CD14-positive monocyte (primary cell): Measurements from ENCODE around the gene SPRING1. TPM values are rescaled to one million over a fixed set of nuclear protein-coding genes. Genes with fewer than 3 reads are reported as not detected.

Experiments
- DNase-seq, 3 donors: peaks; one replicate each; pipeline ENCODE4 v3.0.0-alpha.2; 2011 to 2022
- H2AFZ ChIP-seq: 2 replicates; pipeline ENCODE4 v1.6.0; 2012; ENCODE audit warnings: mild to moderate bottlenecking, low read depth, low read length, inconsistent platforms; ENCODE audit not compliant: insufficient read depth, poor library complexity, severe bottlenecking
- H3K27ac ChIP-seq, 2 donors: 1 replicate in 1 of 2; 2 replicates in 1 of 2; pipeline ENCODE4 v1.5.1; 2012 to 2013; ENCODE audit warnings: low read length in 2 of 2, control low read depth in 1 of 2, inconsistent platforms in 1 of 2, low read depth in 1 of 2, mild to moderate bottlenecking in 1 of 2
- H3K27me3 ChIP-seq, 2 donors: one replicate each; pipeline versions ENCODE4 v1.6.0 to v1.6.1; 2011 to 2013; ENCODE audit warnings: low read length in 2 of 2; ENCODE audit not compliant: control insufficient read depth in 2 of 2, insufficient read depth in 2 of 2
- H3K36me3 ChIP-seq, 2 donors: replicated peaks in 1 of 2; 1 replicate in 1 of 2; 2 replicates in 1 of 2; pipeline versions ENCODE4 v1.5.1 to v1.6.1; 2012 to 2013; ENCODE audit warnings: low read length in 2 of 2, control low read depth in 1 of 2, inconsistent platforms in 1 of 2, mild to moderate bottlenecking in 1 of 2; ENCODE audit not compliant: insufficient read depth in 2 of 2, control insufficient read depth in 1 of 2
- H3K4me1 ChIP-seq, 2 donors: 1 replicate in 1 of 2; 2 replicates in 1 of 2; pipeline versions ENCODE4 v1.5.1 to v1.6.1; 2012 to 2013; ENCODE audit warnings: low read length in 2 of 2, control low read depth in 1 of 2, inconsistent platforms in 1 of 2, mild to moderate bottlenecking in 1 of 2, moderate library complexity in 1 of 2; ENCODE audit not compliant: insufficient read depth in 2 of 2, control insufficient read depth in 1 of 2
- H3K4me2 ChIP-seq: replicated peaks from 2 replicates; pipeline ENCODE3; 2012; ENCODE audit warnings: low read length, moderate library complexity, mild to moderate bottlenecking; ENCODE audit not compliant: poor library complexity, severe bottlenecking; ENCODE audit errors: extremely low read depth
- H3K4me3 ChIP-seq, 3 experiments: fragments of 200-600 bp in 1 of 3; sonication (generic) in 1 of 3; replicated peaks in 1 of 3; 1 replicate in 2 of 3; 2 replicates in 1 of 3; pipeline ENCODE4 v1.5.1; 2011 to 2013; ENCODE audit warnings: low read length in 3 of 3, mild to moderate bottlenecking in 3 of 3, control low read depth in 2 of 3, low read depth in 2 of 3, inconsistent platforms in 1 of 3, moderate library complexity in 1 of 3
- H3K79me2 ChIP-seq: 2 replicates; pipeline ENCODE4 v1.6.0; 2012; ENCODE audit warnings: mild to moderate bottlenecking, control low read depth, inconsistent platforms, low read length, moderate library complexity; ENCODE audit not compliant: insufficient read depth
- H3K9ac ChIP-seq: 2 replicates; pipeline ENCODE4 v1.6.0; 2017; ENCODE audit warnings: low read length, mild to moderate bottlenecking; ENCODE audit not compliant: insufficient read depth, poor library complexity, severe bottlenecking
- H3K9me3 ChIP-seq, 2 donors: replicated peaks in 1 of 2; 1 replicate in 1 of 2; 2 replicates in 1 of 2; pipeline versions ENCODE4 v1.5.1 to v1.6.1; 2012 to 2013; ENCODE audit warnings: low read length in 2 of 2, control low read depth in 1 of 2; ENCODE audit not compliant: control insufficient read depth in 1 of 2, insufficient read depth in 1 of 2
- H4K20me1 ChIP-seq: 2 replicates; pipeline ENCODE4 v1.6.0; 2012; ENCODE audit warnings: mild to moderate bottlenecking, low read length, control low read depth, moderate library complexity; ENCODE audit not compliant: insufficient read depth
- H3K27ac Mint-ChIP-seq, 7 donors: one replicate each; pipeline ENCODE4 v1.8.0; 2020; ENCODE audit warnings: mild to moderate bottlenecking in 7 of 7, mixed read lengths in 7 of 7, moderate library complexity in 6 of 7, inconsistent platforms in 2 of 7
- H3K27me3 Mint-ChIP-seq, 3 donors: one replicate each; pipeline ENCODE4 v1.8.0; 2021 to 2022; ENCODE audit warnings: low read depth in 3 of 3, mild to moderate bottlenecking in 3 of 3, mixed read lengths in 3 of 3, moderate library complexity in 3 of 3, inconsistent platforms in 1 of 3
- H3K36me3 Mint-ChIP-seq, 2 donors: one replicate each; pipeline ENCODE4 v1.8.0; 2020; ENCODE audit warnings: mixed read lengths in 2 of 2, inconsistent platforms in 1 of 2, mild to moderate bottlenecking in 1 of 2
- H3K4me1 Mint-ChIP-seq: one replicate; pipeline ENCODE4 v1.8.0; 2020; ENCODE audit warnings: mild to moderate bottlenecking, mixed read lengths
- H3K4me3 Mint-ChIP-seq, 2 donors: one replicate each; pipeline ENCODE4 v1.8.0; 2020; ENCODE audit warnings: mild to moderate bottlenecking in 2 of 2, mixed read lengths in 2 of 2, moderate library complexity in 1 of 2
- H3K9me3 Mint-ChIP-seq, 7 donors: one replicate each; pipeline ENCODE4 v1.8.0; 2020 to 2022; ENCODE audit warnings: mixed read lengths in 7 of 7, mild to moderate bottlenecking in 6 of 7, moderate library complexity in 6 of 7, inconsistent platforms in 2 of 7
- WGBS: methylation state at CpG from one replicate; pipeline ENCODE4 v1.1.5; 2013; ENCODE audit warnings: missing lambda C conversion rate; ENCODE audit not compliant: insufficient coverage; 5-methylcytosine and 5-hydroxymethylcytosine counted together
- intact Hi-C, 2 donors: fragments of 100-400 bp; cut with micrococcal nuclease; formaldehyde crosslinking; loops; one replicate each; pipeline versions ENCODE4 v1.15.0 to v1.15.1; 2023
- polyA plus RNA-seq, 3 donors: library from polyadenylated mRNA; depleted of rRNA in 1 of 3; unstranded in 2 of 3; stranded (reverse) in 1 of 3; fragments of 300-500 nt in 2 of 3; fragments of >200 nt in 1 of 3; fragmentation: Illumina TruSeq in 2 of 3; gene quantifications; 1 replicate in 2 of 3; 2 replicates in 1 of 3; pipeline ENCODE4 v1.2.3, GENCODE V29; 2012 to 2021
- TF ChIP-seq, protein P1 (sequence below): fragments of 200-600 bp; IDR thresholded peaks from one replicate; pipeline ENCODE4 v1.8.0; 2022; ENCODE audit warnings: antibody characterized with exemption, mild to moderate bottlenecking

Gene SPRING1
- polyA plus RNA-seq, 3 donors: 6.3 to 19.3 (median 15.6) TPM

DNA sequence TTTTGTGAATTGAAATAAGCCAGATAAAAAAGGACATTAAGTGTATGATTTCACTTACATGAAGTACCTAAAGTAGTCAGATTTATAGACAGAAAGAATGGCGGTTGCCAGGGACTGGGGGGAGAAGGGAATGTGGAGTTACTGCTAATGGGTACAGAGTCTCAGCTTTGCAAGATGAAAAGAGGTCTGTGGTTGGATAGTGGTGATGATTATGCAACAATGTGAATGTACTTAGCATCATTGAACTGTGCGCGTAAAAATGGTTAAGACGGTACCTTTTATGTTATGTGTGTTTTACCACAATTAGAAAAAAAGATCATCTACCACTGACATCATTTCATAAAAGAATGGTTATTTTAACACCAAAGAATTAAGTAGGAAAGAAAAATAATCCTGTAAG, 36.2 kb upstream of the SPRING1 start:
- H3K9ac ChIP-seq: no peak overlapping the region
- H3K4me1 ChIP-seq: no peaks in the 10 kb centered on the region
- no peaks in the 10 kb centered on the region for H3K9me3 ChIP-seq
- no peaks in the 10 kb centered on the region for H3K36me3 Mint-ChIP-seq
- H2AFZ ChIP-seq: no peak overlapping the region
- H3K36me3 ChIP-seq: no peaks in the 10 kb centered on the region
- peaks cover 0 to 5% (median 0%) of the 10 kb centered on the region in 7 donors for H3K9me3 Mint-ChIP-seq
- H3K4me3 ChIP-seq: no peak overlapping the region
- 75% methylated on average over 1 of the region's 4 CpGs for WGBS
- no peaks in the 10 kb centered on the region for H3K27me3 ChIP-seq
- no peak overlapping the region for H3K4me3 Mint-ChIP-seq
- DNase-seq: no peak
- H3K27ac ChIP-seq: no peak overlapping the region
- peaks cover 2 to 8% (median 3%) of the 10 kb centered on the region in 3 donors for H3K27me3 Mint-ChIP-seq
- no peak overlapping the region for H3K4me2 ChIP-seq
- intact Hi-C loops: no loop called here
- no peak overlapping the region for H3K27ac Mint-ChIP-seq
- TF ChIP-seq, protein P1, sequence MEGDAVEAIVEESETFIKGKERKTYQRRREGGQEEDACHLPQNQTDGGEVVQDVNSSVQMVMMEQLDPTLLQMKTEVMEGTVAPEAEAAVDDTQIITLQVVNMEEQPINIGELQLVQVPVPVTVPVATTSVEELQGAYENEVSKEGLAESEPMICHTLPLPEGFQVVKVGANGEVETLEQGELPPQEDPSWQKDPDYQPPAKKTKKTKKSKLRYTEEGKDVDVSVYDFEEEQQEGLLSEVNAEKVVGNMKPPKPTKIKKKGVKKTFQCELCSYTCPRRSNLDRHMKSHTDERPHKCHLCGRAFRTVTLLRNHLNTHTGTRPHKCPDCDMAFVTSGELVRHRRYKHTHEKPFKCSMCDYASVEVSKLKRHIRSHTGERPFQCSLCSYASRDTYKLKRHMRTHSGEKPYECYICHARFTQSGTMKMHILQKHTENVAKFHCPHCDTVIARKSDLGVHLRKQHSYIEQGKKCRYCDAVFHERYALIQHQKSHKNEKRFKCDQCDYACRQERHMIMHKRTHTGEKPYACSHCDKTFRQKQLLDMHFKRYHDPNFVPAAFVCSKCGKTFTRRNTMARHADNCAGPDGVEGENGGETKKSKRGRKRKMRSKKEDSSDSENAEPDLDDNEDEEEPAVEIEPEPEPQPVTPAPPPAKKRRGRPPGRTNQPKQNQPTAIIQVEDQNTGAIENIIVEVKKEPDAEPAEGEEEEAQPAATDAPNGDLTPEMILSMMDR: no peak
- H4K20me1 ChIP-seq: no peaks in the 10 kb centered on the region
- H3K4me1 Mint-ChIP-seq: no peaks in the 10 kb centered on the region
- H3K79me2 ChIP-seq: no peaks in the 10 kb centered on the region

DNA sequence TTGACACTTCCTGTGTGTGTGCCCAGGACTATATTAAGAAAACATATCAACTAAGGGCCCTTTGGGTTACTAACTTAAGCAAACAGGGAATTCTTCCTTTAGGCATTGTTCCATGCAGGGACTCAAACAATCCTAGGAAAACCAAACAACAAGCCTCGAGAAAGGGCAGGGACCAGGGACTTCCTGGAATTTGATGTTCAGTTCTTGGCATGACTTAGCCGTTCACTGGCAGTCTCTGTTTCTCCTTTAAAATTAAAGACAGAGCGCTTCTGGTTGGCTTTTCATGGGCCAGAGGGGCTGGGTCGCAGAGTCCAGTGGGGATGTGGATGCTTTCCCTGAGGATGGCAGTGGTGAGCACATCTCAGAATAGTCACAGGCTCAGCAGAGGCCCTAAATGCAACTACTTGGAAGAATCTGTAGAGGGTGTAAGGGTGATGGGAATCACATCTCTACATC, 35.4 kb upstream of the SPRING1 start:
- no peak overlapping the region for H2AFZ ChIP-seq
- TF ChIP-seq, protein P1: no peak
- Mint-ChIP-seq H3K4me3 (no peak overlapping the region), H3K36me3 (no peaks in the 10 kb centered on the region), H3K4me1 (no peaks in the 10 kb centered on the region), H3K27ac (no peak overlapping the region), H3K9me3 (peaks cover 0 to 1% (median 0%) of the 10 kb centered on the region in 7 donors), H3K27me3 (peaks cover 2 to 8% (median 3%) of the 10 kb centered on the region in 3 donors)
- no peak overlapping the region for H3K4me2 ChIP-seq
- no peaks in the 10 kb centered on the region for H3K27me3 ChIP-seq
- H3K4me3 ChIP-seq: no peak overlapping the region
- no peaks in the 10 kb centered on the region for H3K9me3 ChIP-seq
- H3K9ac ChIP-seq: no peak overlapping the region
- H3K27ac ChIP-seq: no peak overlapping the region
- no peaks in the 10 kb centered on the region for H3K4me1 ChIP-seq
- DNase-seq: no peak
- WGBS: 66% methylated on average over 2 of the region's 4 CpGs
- intact Hi-C loops: no loop called here
- H3K79me2 ChIP-seq: no peaks in the 10 kb centered on the region
- H4K20me1 ChIP-seq: no peaks in the 10 kb centered on the region
- no peaks in the 10 kb centered on the region for H3K36me3 ChIP-seq
